H9 (cell line): ENCODE results near the gene CFAP90. TPM values are rescaled to one million over a fixed set of nuclear protein-coding genes. Genes with fewer than 3 reads are reported as not detected.

Experiments
- DNase-seq: peaks from one replicate; pipeline ENCODE4 v3.0.0-alpha.2; 2017
- H2AFZ ChIP-seq: one replicate; pipeline ENCODE4 v1.6.1; 2013; ENCODE audit warnings: mild to moderate bottlenecking, low read length, control low read depth, moderate library complexity
- H2AK5ac ChIP-seq: 2 replicates; pipeline ENCODE4 v1.6.1; 2013; ENCODE audit warnings: low read length, control low read depth, mixed read lengths; ENCODE audit not compliant: insufficient read length
- H2BK120ac ChIP-seq: one replicate; pipeline ENCODE4 v1.6.1; 2013; ENCODE audit warnings: low read depth, mild to moderate bottlenecking, low read length, control low read depth, inconsistent platforms; ENCODE audit not compliant: poor library complexity, severe bottlenecking
- H2BK12ac ChIP-seq: 2 replicates; pipeline ENCODE4 v1.6.1; 2013; ENCODE audit warnings: low read length, control low read depth, mixed read lengths, low read depth; ENCODE audit not compliant: insufficient read length
- H2BK15ac ChIP-seq: 2 replicates; pipeline ENCODE4 v1.6.1; 2013; ENCODE audit warnings: low read depth, low read length, control low read depth
- H2BK20ac ChIP-seq: one replicate; pipeline ENCODE4 v1.6.1; 2013; ENCODE audit warnings: low read depth, mild to moderate bottlenecking, low read length, control low read depth, inconsistent platforms; ENCODE audit not compliant: poor library complexity, severe bottlenecking
- H2BK5ac ChIP-seq: 2 replicates; pipeline ENCODE4 v1.6.1; 2013; ENCODE audit warnings: low read length, control low read depth, mixed read lengths; ENCODE audit not compliant: insufficient read length
- H3K14ac ChIP-seq: 2 replicates; pipeline ENCODE4 v1.6.1; 2013; ENCODE audit warnings: low read length, control low read depth; ENCODE audit not compliant: insufficient read depth
- H3K18ac ChIP-seq: 2 replicates; pipeline ENCODE4 v1.6.1; 2013; ENCODE audit warnings: low read depth, mild to moderate bottlenecking, mixed read lengths, low read length, control low read depth; ENCODE audit not compliant: insufficient read length
- H3K23ac ChIP-seq: 2 replicates; pipeline ENCODE4 v1.6.1; 2013; ENCODE audit warnings: low read length, control low read depth, mixed read lengths, low read depth; ENCODE audit not compliant: insufficient read length
- H3K23me2 ChIP-seq: 2 replicates; pipeline ENCODE4 v1.6.1; 2013; ENCODE audit warnings: low read depth, mild to moderate bottlenecking, mixed read lengths, low read length, control low read depth; ENCODE audit not compliant: insufficient read length, poor library complexity, severe bottlenecking
- H3K27ac ChIP-seq: 2 replicates; pipeline ENCODE4 v1.5.1; 2013; ENCODE audit warnings: low read length, control low read depth, mixed read lengths, low read depth; ENCODE audit not compliant: insufficient read length
- H3K27me3 ChIP-seq: 2 replicates; pipeline ENCODE4 v1.6.1; 2013; ENCODE audit warnings: low read length, control low read depth, inconsistent platforms; ENCODE audit not compliant: insufficient read depth
- H3K4ac ChIP-seq: 2 replicates; pipeline ENCODE4 v1.6.1; 2013; ENCODE audit warnings: low read depth, mild to moderate bottlenecking, control low read depth, inconsistent platforms, low read length, moderate library complexity
- H3K4me1 ChIP-seq: 2 replicates; pipeline ENCODE4 v1.6.1; 2013; ENCODE audit warnings: low read length, control low read depth, inconsistent platforms; ENCODE audit not compliant: insufficient read depth
- H3K4me2 ChIP-seq: 2 replicates; pipeline ENCODE4 v1.6.1; 2013; ENCODE audit warnings: low read length, control low read depth, mixed read lengths; ENCODE audit not compliant: insufficient read length, insufficient read depth
- H3K56ac ChIP-seq: 2 replicates; pipeline ENCODE4 v1.6.1; 2013; ENCODE audit warnings: low read depth, mild to moderate bottlenecking, mixed read lengths, low read length, control low read depth; ENCODE audit not compliant: insufficient read length
- H3K79me1 ChIP-seq: 2 replicates; pipeline ENCODE4 v1.6.1; 2013; ENCODE audit warnings: low read depth, mild to moderate bottlenecking, moderate library complexity, low read length, control low read depth, inconsistent platforms; ENCODE audit not compliant: insufficient read depth, poor library complexity, severe bottlenecking
- H3K79me2 ChIP-seq: 2 replicates; pipeline ENCODE4 v1.6.1; 2013; ENCODE audit warnings: low read length, control low read depth, inconsistent platforms; ENCODE audit not compliant: insufficient read depth
- H3K9ac ChIP-seq: 2 replicates; pipeline ENCODE4 v1.6.1; 2013; ENCODE audit warnings: low read length, control low read depth, mixed read lengths; ENCODE audit not compliant: insufficient read length; ENCODE audit errors: extremely low read depth
- H3K9me3 ChIP-seq: one replicate; pipeline ENCODE4 v1.6.1; 2013; ENCODE audit warnings: low read depth, low read length, inconsistent platforms; ENCODE audit not compliant: control insufficient read depth
- H3T11ph ChIP-seq: one replicate; pipeline ENCODE4 v1.6.1; 2013; ENCODE audit warnings: mild to moderate bottlenecking, low read length, control low read depth, inconsistent platforms
- H4K20me1 ChIP-seq: one replicate; pipeline ENCODE4 v1.6.1; 2013; ENCODE audit not compliant: control insufficient read depth, insufficient read length, insufficient read depth
- H4K5ac ChIP-seq: 2 replicates; pipeline ENCODE4 v1.6.1; 2013; ENCODE audit warnings: low read depth, mild to moderate bottlenecking, mixed read lengths, low read length, control low read depth; ENCODE audit not compliant: insufficient read length
- H4K8ac ChIP-seq: replicated peaks from 2 replicates; pipeline ENCODE4 v1.6.1; 2013; ENCODE audit warnings: low read length, control low read depth, mixed read lengths, low read depth; ENCODE audit not compliant: insufficient read length
- H4K91ac ChIP-seq: 2 replicates; pipeline ENCODE4 v1.6.1; 2013; ENCODE audit warnings: low read depth, mild to moderate bottlenecking, moderate library complexity, mixed read lengths, low read length, control low read depth; ENCODE audit not compliant: insufficient read length
- H3K27ac Mint-ChIP-seq, 3 experiments: 2 replicates in 2 of 3; 3 replicates in 1 of 3; pipeline ENCODE4 v1.8.0; 2020 to 2021; ENCODE audit warnings: mixed read lengths in 3 of 3, mild to moderate bottlenecking in 1 of 3, moderate library complexity in 1 of 3
- H3K27me3 Mint-ChIP-seq: 2 replicates; pipeline ENCODE4 v1.8.0; 2021; ENCODE audit warnings: low read depth, mild to moderate bottlenecking, moderate library complexity, mixed read lengths
- H3K36me3 Mint-ChIP-seq, 3 experiments: 2 replicates in 2 of 3; 3 replicates in 1 of 3; pipeline ENCODE4 v1.8.0; 2020 to 2021; ENCODE audit warnings: low read depth in 3 of 3, mixed read lengths in 3 of 3; ENCODE audit not compliant: insufficient read depth in 1 of 3
- H3K4me1 Mint-ChIP-seq, 2 experiments: 2 replicates each; pipeline ENCODE4 v1.8.0; 2020; ENCODE audit warnings: mixed read lengths in 2 of 2
- H3K4me3 Mint-ChIP-seq, 2 experiments: 2 replicates in 1 of 2; 3 replicates in 1 of 2; pipeline ENCODE4 v1.8.0; 2020 to 2021; ENCODE audit warnings: mild to moderate bottlenecking in 2 of 2, mixed read lengths in 2 of 2, moderate library complexity in 1 of 2
- H3K9me3 Mint-ChIP-seq, 2 experiments: 2 replicates in 1 of 2; 3 replicates in 1 of 2; pipeline ENCODE4 v1.8.0; 2020; ENCODE audit warnings: mild to moderate bottlenecking in 2 of 2, mixed read lengths in 2 of 2, moderate library complexity in 1 of 2
- WGBS: extraction: QIAGEN DNeasy Blood & Tissue Kit; methylation state at CpG from one replicate; pipeline ENCODE4 v1.1.7; 2013; ENCODE audit warnings: missing lambda C conversion rate, low lambda C conversion rate, mixed read lengths; ENCODE audit not compliant: insufficient read length; ENCODE audit errors: extremely low coverage; 5-methylcytosine and 5-hydroxymethylcytosine counted together
- total RNA-seq: library from RNA; stranded (reverse); gene quantifications from 2 replicates; pipeline ENCODE4 v1.2.1, GENCODE V29; 2021
- TF ChIP-seq, protein P1 (sequence below): fragments of 200-600 bp; sonication (generic); conservative IDR thresholded peaks from 3 replicates; pipeline ENCODE4 v1.8.0; 2021; ENCODE audit warnings: antibody characterized with exemption, mild to moderate bottlenecking

Gene CFAP90
- total RNA-seq, 1 experiment from 2014 or later, result 0.44 TPM

- H3K4me1 ChIP-seq, result peaks cover 12% of the 10 kb centered on the region; the same call in 1 of the 2 replicates
- H4K8ac ChIP-seq, result no peak overlapping the region
- H2BK20ac ChIP-seq, result no peak overlapping the region
- H2BK15ac ChIP-seq, result no peak overlapping the region
- no peak overlapping the region for H3K4ac ChIP-seq
- H3K27ac ChIP-seq, result no peak overlapping the region
- H2AFZ ChIP-seq, result no peak overlapping the region
- H3K23me2 ChIP-seq, result no peaks in the 10 kb centered on the region
- no peaks in the 10 kb centered on the region for H3K79me1 ChIP-seq
- Mint-ChIP-seq H3K36me3 (peaks cover 0 to 9% (median 7%) of the 10 kb centered on the region in 3 experiments; a peak in 4 of 7 replicates), H3K4me1 (peaks cover 39 to 40% of the 10 kb centered on the region in 2 experiments), H3K27me3 (no peaks in the 10 kb centered on the region), H3K27ac (peak overlapping the region in 2 of 3 experiments; percentile 25 to 35; a peak in 3 of 7 replicates), H3K9me3 (no peaks in the 10 kb centered on the region), H3K4me3 (no peak overlapping the region)
- H3T11ph ChIP-seq, result no peak overlapping the region
- H3K27me3 ChIP-seq, result no peaks in the 10 kb centered on the region
- no peak for DNase-seq
- H2BK12ac ChIP-seq, result no peak overlapping the region
- no peak overlapping the region for H3K14ac ChIP-seq
- TF ChIP-seq, protein P1, sequence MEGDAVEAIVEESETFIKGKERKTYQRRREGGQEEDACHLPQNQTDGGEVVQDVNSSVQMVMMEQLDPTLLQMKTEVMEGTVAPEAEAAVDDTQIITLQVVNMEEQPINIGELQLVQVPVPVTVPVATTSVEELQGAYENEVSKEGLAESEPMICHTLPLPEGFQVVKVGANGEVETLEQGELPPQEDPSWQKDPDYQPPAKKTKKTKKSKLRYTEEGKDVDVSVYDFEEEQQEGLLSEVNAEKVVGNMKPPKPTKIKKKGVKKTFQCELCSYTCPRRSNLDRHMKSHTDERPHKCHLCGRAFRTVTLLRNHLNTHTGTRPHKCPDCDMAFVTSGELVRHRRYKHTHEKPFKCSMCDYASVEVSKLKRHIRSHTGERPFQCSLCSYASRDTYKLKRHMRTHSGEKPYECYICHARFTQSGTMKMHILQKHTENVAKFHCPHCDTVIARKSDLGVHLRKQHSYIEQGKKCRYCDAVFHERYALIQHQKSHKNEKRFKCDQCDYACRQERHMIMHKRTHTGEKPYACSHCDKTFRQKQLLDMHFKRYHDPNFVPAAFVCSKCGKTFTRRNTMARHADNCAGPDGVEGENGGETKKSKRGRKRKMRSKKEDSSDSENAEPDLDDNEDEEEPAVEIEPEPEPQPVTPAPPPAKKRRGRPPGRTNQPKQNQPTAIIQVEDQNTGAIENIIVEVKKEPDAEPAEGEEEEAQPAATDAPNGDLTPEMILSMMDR, result no peak
- no peaks in the 10 kb centered on the region for H4K20me1 ChIP-seq
- H3K9ac ChIP-seq, result no peak overlapping the region
- H2BK120ac ChIP-seq, result no peak overlapping the region
- H4K5ac ChIP-seq, result no peak overlapping the region
- no peak overlapping the region for H3K23ac ChIP-seq
- no peaks in the 10 kb centered on the region for H3K79me2 ChIP-seq
- no peak overlapping the region for H2AK5ac ChIP-seq
- no peaks in the 10 kb centered on the region for H3K9me3 ChIP-seq
- H4K91ac ChIP-seq, result no peak overlapping the region
- no peak overlapping the region for H3K56ac ChIP-seq
- no peak overlapping the region for H3K18ac ChIP-seq
- WGBS, result no CpG with 5 or more reads among the region's 4 CpGs
- no peak overlapping the region for H3K4me2 ChIP-seq
- H2BK5ac ChIP-seq, result no peak overlapping the region
These were observed 66.1 kb downstream of the CFAP90 start for GRCh38 chr5:7784683-7785380.
